GM18511 (cell line): ENCODE data around the gene KIAA1217.

Experiments
- ATAC-seq: cut with Tn5 transposase; IDR thresholded peaks from one replicate; pipeline ENCODE4 v1.9.1; 2021; ENCODE audit warnings: mild to moderate bottlenecking, moderate library complexity; ENCODE audit not compliant: unreplicated experiment

Gene KIAA1217

DNA sequence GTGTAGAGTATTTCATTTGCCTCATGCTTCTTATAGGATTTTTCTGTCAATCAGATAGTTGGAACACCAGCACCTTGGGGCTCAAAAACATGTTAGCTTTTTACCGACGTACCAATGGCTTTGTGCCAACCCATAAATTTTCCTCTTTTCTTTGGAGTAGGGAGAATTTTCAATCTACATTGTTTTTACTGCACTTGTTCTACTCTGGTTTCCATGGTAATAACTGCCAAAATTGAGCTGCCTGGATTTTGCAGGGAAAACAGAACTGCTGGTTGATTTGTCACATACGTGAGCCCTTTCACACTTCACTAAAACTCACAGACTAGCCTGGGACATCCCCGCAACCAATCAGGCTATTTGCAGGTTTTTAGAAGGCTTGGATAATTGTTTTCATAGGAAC is 325.0 kb downstream of the KIAA1217 start:
- no peak for ATAC-seq

DNA sequence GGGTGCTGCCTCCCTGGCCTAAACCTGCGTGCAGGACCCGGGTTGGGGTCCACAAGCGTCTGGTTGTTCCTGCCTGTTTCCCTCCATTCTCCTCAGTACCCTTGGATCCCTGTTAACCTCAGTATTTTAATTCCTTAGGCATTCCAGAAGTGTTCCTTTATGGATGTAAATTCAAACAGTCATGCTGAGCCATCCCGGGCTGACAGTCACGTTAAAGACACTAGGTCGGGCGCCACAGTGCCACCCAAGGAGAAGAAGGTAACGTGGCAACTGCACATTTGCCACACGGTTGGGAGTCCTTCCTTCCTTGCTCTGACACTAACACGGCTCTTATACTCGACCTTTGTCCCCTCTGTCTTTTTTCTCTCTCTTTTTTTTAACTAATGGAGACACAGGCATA is 327.7 kb downstream of the KIAA1217 start:
- ATAC-seq, result no peak

DNA sequence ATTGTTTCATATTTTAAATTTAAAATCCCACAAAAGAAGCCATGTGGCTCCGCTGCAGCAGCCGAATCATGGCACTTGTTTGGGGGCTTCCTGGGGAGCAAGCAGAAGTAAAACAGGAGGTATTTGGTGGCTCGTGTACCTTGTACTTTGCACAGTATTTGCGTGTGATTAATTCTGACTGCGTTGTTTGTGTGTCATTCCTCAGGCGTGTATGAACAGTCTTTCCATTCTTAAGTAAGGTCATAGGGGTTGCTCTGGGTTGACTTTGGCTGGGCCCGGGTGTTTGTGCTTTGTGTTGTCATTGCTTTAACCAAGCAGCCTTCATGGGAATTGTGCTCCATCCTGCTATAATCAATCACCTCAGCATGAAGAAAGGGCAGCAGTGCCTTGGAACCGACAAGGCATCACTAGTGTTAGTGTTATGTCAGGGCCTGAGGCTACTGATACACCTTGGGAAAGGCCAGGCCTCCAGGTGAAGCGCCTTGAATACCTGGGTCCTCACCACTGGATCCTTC is 332.4 kb downstream of the KIAA1217 start:
- ATAC-seq, result no peak

DNA sequence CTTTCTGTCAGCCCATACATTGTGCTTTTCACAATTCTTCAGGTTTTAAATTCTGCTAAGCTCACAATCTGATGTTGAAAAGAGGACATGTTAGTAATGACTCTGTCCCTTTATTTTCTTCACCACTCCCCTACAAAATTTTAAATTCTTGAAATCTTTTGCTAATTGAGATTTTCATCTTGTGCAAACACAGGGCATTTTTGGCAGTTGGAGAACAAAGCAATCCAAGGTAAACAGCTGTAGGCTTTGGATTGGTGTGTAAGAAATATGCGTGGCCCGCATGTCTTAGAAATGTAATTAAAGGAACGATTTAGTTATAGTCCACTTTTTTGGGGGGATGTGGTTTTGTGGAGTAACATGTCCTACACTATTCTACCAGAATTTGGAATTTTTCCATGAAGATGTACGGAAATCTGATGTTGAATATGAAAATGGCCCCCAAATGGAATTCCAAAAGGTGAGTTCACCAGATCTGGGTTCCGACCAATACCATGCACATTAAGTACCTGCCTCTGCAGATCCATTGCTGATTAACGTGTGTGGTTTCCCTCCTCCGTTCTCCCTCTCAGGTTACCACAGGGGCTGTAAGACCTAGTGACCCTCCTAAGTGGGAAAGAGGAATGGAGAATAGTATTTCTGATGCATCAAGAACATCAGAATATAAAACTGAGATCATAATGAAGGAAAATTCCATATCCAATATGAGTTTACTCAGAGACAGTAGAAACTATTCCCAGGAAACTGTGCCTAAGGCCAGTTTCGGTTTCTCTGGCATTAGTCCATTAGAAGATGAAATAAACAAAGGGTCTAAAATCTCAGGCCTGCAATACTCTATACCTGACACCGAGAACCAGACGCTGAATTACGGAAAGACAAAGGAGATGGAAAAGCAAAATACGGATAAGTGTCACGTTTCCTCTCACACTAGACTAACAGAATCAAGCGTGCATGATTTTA is 333.7 kb downstream of the KIAA1217 start:
- no peak for ATAC-seq

DNA sequence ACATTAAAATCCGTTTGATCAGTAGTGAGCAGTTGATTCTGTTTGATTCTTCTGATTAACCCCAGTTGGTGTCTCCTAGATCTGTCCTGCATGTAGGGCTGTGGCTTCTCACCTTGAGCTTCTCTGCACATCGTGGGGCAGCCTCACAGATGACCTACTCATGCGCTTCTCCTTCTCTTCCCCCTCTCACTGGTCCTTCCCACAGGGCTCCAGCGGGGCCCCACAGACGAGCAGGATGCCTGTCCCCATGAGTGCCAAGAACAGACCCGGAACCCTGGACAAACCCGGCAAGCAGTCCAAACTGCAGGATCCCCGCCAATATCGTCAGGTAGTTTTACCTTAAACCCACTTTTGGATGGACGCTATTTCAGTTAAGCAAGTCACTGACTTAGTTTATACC is 335.8 kb downstream of the KIAA1217 start:
- ATAC-seq, result no peak

DNA sequence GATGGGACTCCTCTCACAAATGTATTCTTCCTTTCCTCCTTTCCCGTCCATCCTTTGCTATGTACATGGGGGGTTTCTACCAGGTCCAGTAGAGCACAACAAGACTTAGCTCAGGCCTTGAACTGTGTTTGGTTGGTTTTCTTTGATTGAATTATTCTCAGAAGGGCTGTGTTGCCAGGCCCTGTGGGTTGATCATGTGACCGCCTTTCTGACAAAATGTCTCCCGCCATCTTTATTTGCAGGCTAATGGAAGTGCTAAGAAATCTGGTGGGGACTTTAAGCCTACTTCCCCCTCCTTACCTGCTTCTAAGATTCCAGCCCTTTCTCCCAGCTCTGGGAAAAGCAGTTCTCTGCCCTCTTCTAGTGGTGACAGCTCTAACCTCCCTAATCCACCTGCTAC is 336.6 kb downstream of the KIAA1217 start:
- no peak for ATAC-seq

DNA sequence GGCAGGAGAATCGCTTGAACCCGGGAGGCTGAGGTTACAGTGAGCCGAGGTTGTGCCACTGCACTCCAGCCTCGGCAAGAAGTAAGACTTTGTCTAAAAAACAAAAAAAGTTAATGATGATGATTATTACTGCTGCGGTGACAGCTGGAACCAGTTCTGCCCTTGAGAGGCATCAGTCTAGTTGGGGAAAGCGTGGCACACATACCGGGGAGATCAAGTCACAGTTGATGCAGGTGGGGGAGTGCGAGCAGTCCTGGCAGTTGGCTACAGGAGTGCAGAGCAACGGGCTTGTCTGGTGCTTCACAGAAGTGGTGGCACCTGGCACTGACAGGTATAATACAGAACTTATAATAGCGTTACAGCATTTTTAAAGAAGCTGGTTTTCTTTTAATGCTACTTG is 341.7 kb downstream of the KIAA1217 start:
- no peak for ATAC-seq

DNA sequence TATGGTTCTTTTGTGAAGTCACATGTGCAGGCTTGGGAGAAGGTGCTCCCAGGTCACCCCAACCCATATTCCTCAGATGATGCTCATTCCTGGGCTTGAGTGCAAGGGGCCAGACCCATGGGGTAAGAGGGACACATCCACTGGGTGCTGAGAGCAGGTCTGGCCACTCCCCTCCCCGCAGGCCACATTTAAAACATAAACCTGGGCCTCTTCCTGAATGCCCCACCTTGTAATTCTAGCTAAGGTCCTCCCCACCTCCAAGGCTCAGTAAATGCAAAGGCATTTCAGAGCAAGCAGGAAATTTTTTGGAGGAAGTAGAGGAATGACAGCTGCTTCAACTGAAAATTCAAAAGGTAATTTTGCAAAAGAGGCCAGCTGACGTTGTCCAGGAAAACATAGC is 342.2 kb downstream of the KIAA1217 start:
- ATAC-seq, result no peak

DNA sequence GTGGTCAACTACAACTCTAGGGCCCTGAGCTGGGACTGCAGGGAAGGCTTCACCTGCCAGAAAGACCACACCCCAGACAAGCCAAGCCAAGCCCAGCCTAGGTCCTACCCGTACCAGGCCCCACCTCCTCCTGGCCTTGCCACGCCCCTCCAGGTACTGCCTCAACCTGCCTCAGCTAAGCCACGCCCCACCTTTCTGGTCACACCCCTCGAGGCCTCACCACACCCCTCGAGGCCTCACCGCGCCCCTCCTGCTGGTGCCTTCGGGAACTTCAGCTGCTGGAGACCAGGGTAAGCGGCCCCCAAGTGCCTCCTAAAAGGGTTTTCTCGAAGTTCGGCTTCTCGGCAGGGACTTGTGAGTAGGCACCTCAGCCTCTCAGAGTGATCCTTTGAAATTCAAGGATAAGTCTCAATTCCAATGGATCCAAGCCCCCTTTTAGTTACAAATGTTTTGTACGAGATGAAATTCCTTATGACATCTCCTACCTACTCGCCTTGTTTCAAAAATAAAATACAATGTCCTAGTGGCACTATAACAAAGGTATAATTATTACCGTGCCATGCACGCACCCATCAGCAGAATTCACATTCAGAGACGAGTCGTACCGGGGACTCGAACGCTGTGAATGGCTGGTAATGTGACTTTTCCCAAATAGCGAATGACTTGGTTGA is 343.5 kb downstream of the KIAA1217 start:
- ATAC-seq, result no peak

DNA sequence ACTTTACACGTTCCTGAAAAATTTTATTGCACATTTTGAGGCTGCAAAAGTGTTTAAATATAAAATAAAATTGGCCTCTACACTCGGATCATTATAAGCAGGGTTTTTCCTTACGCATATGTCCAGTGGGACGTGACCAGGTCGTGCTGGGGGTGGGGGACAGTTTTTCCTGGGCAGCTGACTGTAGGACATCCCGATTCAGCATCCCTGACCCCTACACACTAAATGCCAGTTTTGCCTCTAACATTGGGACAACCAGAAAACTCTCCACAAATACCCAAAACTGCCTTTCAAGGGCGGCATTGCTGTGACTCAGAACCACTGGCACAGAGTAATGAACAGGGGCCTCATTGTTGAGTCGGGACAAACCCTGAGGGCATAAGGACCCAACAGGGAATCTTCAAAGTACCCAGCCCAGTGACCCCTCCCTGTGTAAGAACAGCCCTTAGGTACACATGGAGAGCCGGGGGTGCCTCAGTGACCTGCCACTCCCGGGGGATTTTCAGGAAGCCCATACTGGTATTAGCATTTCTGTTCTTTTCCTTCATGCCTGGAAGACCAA is 344.2 kb downstream of the KIAA1217 start:
- no peak for ATAC-seq

DNA sequence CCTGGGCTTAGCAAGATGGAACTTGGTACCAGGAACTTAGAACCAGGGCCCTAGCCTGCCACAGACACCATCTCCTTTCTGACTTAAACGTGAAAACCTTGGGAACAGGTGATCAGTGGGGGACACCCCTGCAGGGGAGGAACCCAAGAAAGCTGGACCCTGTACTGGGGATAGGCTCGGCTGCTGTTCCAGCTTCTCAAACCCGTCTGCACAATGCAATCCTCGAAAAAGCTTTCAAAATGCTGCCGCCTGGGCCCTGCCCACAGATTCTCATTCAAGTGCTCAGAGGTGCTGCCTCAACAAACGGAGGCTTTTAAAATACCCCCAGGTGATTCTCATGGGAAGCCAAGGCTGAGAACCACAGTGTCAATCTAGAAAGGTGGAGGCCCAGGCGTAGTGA is 345.1 kb downstream of the KIAA1217 start:
- ATAC-seq, result no peak

DNA sequence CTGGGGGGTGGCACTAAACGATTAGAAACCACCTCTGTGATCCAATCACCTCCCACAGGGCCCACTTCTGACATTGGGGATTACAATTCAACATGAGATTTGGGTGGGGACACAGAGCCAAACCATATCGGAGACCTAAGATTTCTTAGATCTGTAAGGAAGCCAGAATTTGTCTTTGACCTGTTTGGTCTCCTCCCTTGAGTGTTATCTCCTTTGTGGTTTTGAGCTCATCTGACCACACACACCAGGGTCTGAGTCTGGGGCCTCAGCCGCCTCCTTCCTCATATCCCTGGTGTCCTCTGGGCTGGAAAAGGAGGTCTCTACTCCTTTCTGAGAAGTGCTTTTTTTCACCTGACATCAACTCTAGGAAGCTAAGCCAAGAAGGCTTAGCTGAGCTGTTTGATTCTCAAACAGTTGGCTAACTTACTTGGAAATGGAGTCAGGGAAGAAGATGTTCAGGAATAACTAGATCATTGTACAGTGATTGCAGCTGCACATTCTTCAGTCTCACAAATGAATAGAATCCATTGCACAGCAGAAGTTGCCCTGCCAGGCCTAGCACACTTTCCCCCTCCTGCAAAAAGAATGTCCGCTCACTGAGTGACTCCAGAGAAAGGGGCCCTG is 347.3 kb downstream of the KIAA1217 start:
- no peak for ATAC-seq

DNA sequence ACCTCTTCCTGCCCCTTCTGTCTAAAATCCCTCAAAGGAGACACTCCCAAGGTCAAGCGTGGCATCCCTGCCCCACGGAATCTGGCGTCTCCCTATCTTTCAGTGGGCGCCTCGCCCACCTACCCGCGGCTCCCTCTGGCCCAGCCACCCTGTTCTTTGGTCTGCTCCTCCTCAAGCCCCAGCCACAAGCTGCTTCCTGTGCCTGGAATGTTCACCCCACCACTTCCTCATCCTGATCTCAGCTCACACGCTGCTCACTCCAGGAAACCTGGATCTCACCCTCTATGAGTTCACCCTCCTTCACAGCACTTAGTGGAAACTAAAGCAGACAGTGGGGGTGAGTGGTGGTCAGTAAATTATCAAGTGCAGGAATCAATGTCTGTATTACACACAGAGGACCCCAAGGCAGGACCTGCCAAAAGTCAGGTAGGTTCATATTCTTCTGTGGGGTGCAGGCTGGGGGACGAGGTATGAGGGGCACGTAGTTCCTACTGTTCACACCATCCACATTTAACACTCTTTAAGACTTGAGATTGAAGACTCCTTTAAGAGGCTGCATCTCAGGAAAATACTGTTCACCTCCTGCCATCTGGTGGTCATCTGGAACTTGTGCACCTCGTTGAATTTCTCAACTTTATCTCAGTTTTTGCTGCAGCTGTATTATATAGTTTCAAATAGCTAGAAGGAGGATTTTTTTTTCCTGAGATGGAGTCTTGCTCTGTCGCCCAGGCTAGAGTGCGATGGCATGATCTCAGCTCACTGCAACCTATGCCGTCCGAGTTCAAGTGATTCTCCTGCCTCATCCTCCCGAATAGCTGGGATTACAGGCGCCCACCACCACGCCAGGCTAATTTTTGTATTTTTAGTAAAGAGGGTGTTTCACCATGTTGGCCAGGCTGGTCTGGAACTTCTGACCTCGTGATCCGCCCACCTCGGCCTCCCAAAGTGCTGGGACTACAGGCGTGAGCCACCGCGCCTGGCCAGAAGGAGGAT is 348.1 kb downstream of the KIAA1217 start:
- ATAC-seq, result peak; percentile 78

DNA sequence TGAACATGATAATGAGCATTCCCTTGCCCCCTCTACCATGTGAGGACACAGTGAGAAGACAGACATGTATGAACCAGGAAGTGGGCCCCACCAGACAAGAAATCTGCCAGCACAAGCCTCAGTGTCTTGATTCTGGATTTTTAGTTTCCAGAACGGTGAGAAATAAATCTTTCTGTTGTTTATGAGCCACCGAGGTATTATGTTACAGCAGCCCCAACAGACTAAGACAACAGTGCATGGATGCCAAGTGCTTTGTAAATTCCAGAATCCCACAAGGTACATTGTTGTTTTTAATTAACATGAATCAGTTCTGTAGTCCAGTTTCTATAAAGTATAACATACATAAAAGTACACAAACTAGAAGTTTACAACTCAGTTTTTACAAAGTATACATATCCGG is 352.5 kb downstream of the KIAA1217 start:
- ATAC-seq, result no peak

DNA sequence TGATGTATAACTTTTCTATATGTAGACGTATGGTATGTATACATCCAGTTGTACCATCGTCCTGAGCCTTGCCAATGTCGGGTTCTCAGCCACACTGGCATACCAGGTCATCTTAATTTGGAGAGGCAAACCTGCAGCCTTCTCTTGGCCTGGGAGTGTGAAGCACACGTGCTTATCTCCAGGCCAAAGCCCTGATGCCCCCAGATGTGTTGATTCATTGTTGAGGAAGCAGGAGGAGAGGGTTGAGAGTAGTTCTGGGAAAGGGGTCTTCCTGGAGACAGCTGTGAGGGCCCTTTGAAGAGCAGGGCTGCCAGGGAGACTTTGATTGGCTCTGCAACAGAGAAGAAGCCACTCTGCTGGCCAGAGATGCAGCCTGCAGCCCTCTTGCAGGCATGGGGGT is 359.1 kb downstream of the KIAA1217 start:
- ATAC-seq, result no peak

DNA sequence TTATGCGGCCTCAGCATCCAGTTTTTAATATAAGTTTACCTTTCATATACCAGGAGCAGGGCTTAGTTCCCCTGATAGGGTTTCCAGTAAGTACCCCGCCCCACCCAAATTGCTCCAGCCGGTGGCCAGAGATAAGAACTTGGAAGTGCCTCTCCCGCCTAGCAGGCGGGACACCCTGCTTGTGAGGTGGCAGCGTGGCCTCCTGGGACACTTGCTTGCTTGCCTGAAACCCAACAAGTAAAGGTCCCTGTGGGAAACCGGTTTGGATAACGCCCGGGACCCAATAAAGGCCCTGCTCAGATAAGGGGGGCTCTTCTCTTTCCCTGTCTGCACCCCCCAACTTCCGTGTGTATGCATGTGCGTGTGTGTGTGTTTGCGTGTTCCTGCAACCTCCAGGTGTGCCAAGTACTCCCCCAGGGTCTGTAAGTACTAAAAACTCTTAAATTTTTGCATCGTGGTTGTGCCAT is 360.4 kb downstream of the KIAA1217 start:
- ATAC-seq, result no peak

DNA sequence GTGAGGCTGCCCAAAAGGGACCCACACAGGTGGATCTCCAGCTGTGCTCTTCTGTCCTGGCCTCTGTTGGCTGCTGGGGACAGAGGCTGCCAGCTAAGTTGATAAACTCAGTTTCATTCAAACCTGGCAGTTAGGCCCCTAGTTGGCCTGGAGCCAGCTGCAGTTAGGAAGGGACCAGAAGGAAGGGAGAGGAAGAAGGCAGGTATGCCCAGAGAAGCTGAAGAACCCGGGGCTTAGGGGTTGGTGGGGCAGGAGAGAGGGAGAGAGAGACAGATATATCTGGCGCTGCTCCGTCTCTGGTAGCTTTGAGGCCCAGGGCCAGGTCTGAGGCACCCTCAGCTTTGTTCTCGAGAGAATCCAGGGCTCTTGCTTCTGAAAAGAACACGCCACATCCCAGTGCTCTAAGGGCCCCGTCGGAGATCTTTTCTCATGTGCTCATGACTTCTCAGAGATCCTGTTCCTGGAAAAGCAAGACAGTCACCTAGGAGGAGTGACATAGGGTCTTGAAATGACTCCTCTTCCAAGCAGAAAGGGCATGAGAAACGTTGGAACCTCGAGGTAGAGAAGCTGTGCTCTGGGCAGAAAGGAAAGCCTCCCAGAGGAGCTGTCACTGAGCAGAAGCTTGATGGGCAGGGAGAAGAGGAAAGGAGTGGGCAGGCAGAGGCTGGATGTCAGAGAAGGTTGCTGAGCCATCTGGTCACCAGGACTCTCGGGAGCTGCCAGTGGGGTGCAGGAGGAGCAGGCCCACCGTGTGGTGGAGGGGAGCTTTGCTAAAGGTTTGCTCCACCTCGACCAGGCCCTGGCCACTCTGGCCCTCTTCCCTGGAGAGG is 361.1 kb downstream of the KIAA1217 start:
- ATAC-seq, result no peak

DNA sequence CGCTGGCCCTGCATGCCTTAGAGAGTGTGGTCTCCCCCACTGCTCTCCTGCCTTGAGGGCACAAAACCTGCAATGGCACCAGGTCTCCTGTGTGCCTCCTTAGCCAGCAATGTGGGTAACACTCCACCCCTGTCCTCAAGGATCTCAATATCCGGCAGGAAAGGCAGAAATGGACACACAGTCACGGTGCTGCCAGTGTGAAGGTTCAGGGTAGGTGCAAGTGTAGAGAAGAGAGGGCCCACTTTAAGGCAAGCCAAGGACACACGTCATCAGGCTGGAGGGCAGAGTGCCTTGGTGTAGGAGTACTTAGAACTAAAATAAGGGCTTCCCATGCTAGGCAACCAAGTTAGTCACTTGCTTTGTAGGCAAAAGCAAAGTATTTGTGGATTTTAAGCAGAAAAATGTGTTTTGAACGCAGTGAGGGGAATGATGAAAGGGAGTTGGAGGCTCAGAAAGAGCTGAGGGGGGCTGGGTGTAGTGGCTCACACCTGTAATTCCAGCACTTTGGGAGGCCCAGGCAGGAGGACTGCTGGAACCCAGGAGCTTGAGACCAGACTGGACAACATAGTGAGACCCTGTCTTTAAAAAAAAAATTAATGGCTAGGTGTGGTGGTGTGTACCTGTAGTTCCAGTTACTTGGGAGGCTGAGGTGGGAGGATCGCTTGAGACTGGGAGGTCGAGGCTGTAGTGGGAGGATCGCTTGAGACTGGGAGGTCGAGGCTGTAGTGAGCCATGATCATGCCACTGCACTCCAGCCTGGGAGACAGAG is 361.9 kb downstream of the KIAA1217 start:
- no peak for ATAC-seq
